Spleen (tissue), 7 donors: ENCODE results near the gene GRK5.

Experiments used
- POLR2A ChIP-seq, 3 donors: fragments of 450-650 bp; IDR thresholded peaks; one replicate each; pipeline ENCODE4 v1.5.1; 2017; ENCODE audit warnings: antibody characterized with exemption in 3 of 3, mild to moderate bottlenecking in 1 of 3
- POLR2AphosphoS5 ChIP-seq, 3 donors: sonication (generic); formaldehyde crosslinking; IDR thresholded peaks; one replicate each; pipeline ENCODE4 v1.5.1; 2017; ENCODE audit warnings: antibody characterized with exemption in 3 of 3
- TF ChIP-seq, protein P1 (sequence below), 11 experiments: fragments of 200-600 bp in 7 of 11; fragments of 450-650 bp in 4 of 11; sonication (generic) in 4 of 11; IDR thresholded peaks in 8 of 11; conservative IDR thresholded peaks in 3 of 11; 1 replicate in 7 of 11; 2 replicates in 4 of 11; pipeline versions ENCODE4 v1.4.0 to v1.8.0; 2016 to 2021; ENCODE audit warnings: antibody characterized with exemption in 11 of 11, inconsistent platforms in 4 of 11, mild to moderate bottlenecking in 1 of 11
- donor health status: DM: no; HTN: no; CAD: no; lungs with moderate emphysema.
- donor health status: DM: no; HTN: no; CAD: no.
- donor health status: DM: no; HTN: no; CAD: no.

DNA sequence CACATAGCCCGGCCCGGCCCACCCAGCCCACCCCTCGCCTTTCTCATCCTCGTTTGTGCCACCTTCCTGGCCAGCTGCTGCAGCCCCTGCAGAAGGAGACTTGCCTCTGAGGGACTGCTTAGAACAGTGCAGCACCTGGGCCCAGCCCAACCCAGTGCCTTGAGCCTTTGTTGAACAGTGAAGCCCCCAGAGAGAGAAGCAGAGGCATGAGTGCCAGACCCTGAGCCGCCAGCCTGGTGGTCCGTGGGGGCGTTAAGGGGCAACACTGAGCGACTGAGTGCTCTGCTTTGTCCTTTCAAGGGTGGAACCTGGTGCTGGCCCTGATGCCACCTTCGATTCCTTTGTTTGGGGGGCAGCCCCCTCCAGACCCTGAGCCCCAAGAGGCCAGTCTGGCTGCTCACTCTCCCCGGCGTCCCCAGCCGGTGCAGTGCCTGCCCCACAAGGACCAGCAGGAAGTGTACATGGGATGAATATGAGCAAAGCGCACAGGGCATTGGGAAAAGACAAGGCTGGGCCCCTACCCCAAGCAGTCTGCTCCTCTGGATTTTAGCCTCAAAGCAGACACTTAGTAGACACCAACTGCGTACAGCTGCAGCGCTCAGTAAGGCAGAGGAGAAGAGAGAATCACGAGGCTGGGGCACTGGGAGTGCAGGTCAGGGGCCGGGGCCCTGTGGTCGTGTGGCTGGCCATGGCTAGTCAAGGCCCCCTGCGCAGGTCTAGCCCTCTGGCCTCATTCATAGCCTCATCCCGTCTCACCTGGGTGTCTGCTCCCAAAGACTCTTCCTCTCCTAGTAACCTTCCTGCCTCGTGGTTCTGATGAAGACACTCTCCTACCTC, 239.3 kb downstream of the GRK5 start:
- TF ChIP-seq, protein P1, sequence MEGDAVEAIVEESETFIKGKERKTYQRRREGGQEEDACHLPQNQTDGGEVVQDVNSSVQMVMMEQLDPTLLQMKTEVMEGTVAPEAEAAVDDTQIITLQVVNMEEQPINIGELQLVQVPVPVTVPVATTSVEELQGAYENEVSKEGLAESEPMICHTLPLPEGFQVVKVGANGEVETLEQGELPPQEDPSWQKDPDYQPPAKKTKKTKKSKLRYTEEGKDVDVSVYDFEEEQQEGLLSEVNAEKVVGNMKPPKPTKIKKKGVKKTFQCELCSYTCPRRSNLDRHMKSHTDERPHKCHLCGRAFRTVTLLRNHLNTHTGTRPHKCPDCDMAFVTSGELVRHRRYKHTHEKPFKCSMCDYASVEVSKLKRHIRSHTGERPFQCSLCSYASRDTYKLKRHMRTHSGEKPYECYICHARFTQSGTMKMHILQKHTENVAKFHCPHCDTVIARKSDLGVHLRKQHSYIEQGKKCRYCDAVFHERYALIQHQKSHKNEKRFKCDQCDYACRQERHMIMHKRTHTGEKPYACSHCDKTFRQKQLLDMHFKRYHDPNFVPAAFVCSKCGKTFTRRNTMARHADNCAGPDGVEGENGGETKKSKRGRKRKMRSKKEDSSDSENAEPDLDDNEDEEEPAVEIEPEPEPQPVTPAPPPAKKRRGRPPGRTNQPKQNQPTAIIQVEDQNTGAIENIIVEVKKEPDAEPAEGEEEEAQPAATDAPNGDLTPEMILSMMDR (IDR thresholded peaks at IDR 0.05 in 8 of 11, conservative IDR thresholded peaks at IDR 0.05 in 3 of 11): no peak
- TF ChIP-seq POLR2A (IDR thresholded peaks at IDR 0.05) (no peak), POLR2AphosphoS5 (IDR thresholded peaks at IDR 0.05) (no peak)
